ENCODE results near the gene KRTAP2-1.
"Not testable (repeated sequence)": the region's sequence is repeated elsewhere in the genome, so short reads cannot be mapped to it uniquely, and the experiment has no call there.

KRTAP2-1 gene

GRCh38 chr17:41057547-41057946 is 10.4 kb upstream of the KRTAP2-1 start:
- no peak for DNase-seq (ENCODE audit: low read depth in 2 of 2)

DNA sequence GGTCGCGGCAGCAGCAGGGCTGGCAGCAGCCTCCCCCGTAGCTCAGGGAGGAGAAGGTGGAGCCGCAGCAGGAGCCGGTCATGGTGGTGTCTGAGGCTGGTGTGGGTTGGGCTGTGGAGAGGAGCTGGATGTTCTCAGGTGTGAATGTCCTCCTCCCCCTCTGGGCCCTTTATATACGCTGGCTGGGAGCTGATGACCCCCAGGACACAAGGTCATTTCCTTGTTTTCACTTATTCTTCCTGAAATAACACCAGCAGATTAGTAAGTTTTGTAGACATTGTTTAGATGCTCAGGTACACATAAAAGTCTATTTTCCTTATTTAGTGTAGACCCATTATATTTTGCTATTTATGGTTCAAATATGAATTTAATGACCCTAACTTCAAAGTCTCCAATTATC is 8.0 kb upstream of the KRTAP2-1 start, which contains the start of gene KRTAP2-2:
KRTAP2-2 (minus strand) TSS at position 101 of the 400 bp plus-strand sequence; CDS start at position 82, 19 bp downstream.
- not testable (repeated sequence) for DNase-seq (ENCODE audit: low read depth in 2 of 2)

DNA sequence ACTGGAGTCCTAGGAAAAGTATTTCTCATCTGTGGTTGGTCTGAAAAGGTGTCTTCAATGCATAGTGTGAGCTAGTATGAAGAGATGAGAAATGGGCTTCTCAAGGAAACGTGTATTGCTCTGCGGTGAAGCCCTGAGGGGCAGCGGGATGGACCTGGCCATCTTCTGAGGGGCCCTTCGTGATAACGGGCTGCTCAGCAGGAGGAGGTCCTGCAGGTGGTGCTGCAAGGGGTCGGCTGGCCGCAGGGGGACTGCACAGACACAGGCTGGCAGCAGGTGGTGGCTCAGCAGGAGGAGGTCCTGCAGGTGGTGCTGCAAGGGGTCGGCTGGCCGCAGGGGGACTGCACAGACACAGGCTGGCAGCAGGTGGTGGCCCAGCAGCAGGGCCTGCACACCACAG is 7.4 kb upstream of the KRTAP2-1 start:
- DNase-seq (ENCODE audit: low read depth in 2 of 2), result not testable (repeated sequence)

- no peak for DNase-seq (ENCODE audit: low read depth in 2 of 2)
Measured at GRCh38 chr17:41054025-41054424, 6.9 kb upstream of the KRTAP2-1 start.

DNA sequence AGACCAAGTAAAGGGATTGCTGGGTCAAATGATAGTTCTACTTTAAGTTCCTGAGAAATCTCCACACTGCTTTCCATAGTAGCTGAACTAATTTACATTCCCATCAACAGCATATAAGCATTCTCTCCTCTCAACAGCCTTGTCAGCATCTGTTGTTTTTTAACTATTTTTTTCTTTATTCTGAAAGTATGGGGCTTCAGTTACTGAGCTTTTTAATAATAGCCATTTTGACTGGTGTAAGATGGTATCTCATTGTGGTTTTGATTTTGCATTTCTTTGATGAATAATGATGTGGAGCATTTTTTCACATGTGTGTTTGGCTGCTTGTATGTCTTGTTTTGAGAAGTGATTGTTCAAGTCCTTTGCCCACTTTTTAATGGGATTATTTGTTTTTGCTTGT is 5.5 kb upstream of the KRTAP2-1 start:
- DNase-seq (ENCODE audit: low read depth in 2 of 2), result no peak

DNA sequence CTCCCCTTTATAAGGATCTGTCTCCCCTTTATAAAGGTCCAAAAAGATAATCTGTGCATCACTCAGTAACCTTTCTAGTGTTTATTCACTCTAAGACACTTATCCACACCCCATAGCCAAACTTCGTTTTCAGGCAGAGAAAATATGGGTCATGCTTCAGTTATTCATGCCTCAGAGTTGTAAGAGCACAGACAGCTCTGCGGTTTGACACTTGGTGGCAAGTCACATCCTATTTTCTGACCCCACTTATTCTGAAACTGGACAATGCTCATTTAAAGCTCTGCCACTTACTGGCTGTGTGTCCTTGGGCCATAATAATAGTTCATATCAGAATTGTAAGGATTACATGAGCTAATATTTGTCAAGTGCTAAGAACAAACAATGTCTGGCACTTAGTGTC is 2.0 kb upstream of the KRTAP2-1 start:
- no peak for DNase-seq (ENCODE audit: low read depth in 2 of 2)

- no peak for DNase-seq (ENCODE audit: low read depth in 2 of 2)
Measured at GRCh38 chr17:41048441-41048840, 1.3 kb upstream of the KRTAP2-1 start.

- DNase-seq (ENCODE audit: low read depth in 2 of 2), result no peak
Measured at GRCh38 chr17:41042953-41043352, 4.2 kb downstream of the KRTAP2-1 start.

DNA sequence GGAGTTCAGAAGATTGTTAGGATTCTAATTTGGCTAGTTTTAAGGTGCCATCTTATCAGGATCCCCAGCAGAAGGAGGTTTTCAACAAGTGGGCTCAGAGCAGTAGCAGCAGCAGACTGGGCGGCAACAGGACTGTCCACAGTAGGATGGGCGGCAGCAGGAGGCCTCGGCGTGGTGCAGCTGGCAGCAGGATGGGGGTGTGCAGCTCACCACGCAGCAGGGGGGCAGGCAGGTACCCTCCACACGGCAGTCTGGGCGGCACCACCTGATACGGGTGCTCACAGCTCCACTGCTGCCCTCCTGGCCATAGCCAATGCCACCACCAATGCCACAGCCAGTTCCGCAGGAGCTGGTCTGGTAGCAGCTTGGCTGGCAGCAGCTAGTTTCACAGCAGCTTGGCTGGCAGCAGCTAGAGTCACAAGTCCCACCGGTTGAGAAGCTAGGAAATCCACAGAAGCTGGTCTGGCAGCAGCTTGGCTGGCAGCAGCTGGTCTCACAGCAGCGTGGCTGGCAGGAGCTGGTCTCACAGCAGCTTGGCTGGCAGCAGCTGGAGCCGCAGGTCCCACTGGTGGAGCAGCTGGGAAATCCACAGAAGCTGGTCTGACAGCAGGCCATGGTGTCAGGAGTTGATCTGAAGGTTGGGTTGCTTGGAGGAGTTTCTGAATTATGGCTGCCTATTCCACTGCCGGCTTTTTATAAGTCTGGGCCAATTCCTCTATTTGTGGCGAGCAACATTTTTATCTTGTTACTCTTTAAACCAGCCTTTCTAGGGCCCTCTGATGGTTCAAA is 6.1 kb downstream of the KRTAP2-1 start, which contains the start of gene KRTAP1-1:
KRTAP1-1 (minus strand) TSS at position 668 of the 789 bp plus-strand sequence; CDS start at position 615, 53 bp downstream.
- DNase-seq (ENCODE audit: low read depth in 2 of 2), result not testable (repeated sequence)

DNA sequence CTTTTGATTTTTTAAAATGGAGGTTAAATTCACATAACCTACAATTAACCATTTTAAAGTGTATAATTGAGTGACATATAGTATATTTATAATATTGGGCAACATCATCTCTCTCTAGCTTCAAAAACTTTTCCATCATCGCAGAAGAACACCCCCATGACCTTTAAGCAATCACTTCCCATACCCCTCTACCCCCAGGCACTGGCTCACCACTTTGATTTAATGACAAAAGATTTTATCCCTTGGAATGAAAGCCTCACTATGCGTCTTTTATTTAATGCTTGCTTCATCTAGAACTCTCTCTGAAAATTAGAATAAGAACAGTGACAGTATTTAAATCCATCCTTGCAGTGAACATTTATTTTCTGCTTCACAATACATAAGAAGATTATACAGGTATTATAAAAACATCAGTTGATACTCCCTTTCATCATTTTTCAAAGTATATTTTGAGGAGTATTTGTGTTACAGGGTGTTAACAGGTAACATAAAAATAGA is 9.2 kb downstream of the KRTAP2-1 start:
- no peak for DNase-seq (ENCODE audit: low read depth in 2 of 2)

DNA sequence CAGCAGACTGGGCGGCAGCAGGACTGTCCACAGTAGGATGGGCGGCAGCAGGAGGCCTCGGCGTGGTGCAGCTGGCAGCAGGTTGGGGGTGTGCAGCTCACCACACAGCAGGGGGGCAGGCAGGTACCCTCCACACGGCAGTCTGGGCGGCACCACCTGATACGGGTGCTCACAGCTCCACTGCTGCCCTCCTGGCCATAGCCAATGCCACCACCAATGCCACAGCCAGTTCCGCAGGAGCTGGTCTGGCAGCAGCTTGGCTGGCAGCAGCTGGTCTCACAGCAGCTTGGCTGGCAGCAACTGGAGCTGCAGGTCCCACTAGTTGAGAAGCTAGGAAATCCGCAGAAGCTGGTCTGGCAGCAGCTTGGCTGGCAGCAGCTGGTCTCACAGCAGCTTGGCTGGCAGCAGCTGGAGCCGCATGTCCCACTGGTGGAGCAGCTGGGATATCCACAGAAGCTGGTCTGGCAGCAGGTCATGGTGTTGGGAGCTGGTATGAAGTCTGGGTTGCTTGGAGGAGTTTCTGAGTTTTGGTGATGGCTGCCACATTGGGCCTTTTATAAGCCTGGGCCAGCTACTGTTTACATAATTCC is 12.7 kb downstream of the KRTAP2-1 start, which contains the start of gene KRTAP1-3:
KRTAP1-3 (minus strand) TSS at position 529 of the 590 bp plus-strand sequence; CDS start at position 476, 53 bp downstream.
- not testable (repeated sequence) for DNase-seq (ENCODE audit: low read depth in 2 of 2)

DNA sequence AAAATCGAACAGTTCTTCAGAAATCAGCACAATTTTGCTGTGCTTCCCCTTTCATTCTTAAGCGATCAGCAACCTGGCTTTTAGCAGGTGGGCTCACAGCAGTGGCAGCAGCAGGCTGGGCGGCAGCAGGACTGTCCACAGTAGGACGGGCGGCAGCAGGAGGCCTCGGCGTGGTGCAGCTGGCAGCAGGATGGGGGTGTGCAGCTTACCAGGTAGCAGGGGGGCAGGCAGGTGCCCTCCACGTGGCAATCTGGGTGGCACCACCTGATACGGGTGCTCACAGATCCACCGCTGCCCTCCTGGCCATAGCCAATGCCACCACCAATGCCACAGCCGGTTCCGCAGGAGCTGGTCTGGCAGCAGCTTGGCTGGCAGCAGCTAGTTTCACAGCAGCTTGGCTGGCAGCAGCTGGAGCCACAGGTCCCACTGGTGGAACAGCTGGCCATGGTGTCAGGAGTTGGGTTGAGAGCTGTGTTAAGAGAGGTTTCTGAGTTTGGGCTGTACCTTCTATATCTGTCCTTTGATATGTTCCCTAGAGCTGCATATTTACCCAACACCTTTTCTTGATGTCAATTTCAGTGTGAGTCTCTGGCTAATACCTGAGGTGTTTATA is 17.4 kb downstream of the KRTAP2-1 start, which contains the start of gene KRTAP1-4:
KRTAP1-4 (minus strand) TSS at position 563 of the 613 bp plus-strand sequence; CDS start at position 446, 117 bp downstream.
- DNase-seq (ENCODE audit: low read depth in 2 of 2), result no peak

DNA sequence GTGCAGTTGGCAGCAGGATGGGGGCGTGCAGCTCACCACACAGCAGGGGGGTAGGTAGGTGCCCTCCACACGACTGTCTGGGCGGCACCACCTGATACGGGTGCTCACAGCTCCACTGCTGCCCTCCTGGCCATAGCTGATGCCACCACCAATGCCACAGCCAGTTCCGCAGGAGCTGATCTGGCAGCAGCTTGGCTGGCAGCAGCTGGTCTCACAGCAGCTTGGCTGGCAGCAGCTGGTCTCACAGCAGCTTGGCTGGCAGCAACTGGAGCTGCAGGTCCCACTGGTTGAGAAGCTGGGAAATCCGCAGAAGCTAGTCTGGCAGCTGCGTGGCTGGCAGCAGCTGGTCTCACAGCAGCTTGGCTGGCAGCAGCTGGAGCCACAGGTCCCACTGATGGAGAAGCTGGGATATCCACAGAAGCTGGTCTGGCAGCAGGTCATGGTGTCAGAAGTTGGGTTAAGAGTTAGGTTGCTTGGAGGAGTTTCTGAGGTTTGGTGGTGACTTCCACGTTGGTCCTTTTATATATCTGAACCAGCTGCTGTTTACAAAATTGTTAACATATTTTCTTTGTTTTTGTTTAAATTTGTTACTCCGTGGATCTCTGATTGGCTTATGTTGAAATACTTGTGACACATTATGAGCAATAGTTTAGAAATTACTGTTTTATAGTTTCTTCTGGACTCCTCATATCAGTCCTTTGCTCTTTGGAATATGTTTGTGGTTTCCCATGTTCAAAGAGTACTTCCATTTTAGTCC is 20.2 kb downstream of the KRTAP2-1 start, which contains the start of gene KRTAP1-5:
KRTAP1-5 (minus strand) TSS at position 494 of the 757 bp plus-strand sequence; CDS start at position 441, 53 bp downstream.
- no peak for DNase-seq (ENCODE audit: low read depth in 2 of 2)

GRCh38 chr17:41024697-41025096 is 22.4 kb downstream of the KRTAP2-1 start:
- DNase-seq (ENCODE audit: low read depth in 2 of 2), result no peak

DNA sequence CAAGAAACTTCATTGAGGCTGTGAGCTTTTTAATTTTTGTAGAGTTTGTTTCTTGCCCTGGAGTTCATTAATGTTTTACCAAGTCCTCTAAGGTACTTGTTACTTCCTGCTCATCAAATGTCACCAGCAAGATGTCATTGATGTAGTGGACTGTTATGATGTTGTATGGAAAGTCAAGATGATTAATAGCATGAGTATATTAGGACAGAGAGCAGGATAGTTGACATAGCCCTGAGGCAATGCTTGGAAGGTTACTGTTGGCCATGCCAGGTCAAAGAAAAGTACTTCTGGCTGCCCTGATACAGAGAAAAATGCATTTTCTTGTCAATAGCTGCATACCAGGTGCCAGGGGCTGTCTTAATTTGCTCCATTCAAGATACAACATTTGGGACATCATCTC is 26.8 kb downstream of the KRTAP2-1 start:
- no peak for DNase-seq (ENCODE audit: low read depth in 2 of 2)

- no peak for DNase-seq (ENCODE audit: low read depth in 2 of 2)
Measured at GRCh38 chr17:41019415-41019814, 27.7 kb downstream of the KRTAP2-1 start.

- DNase-seq (ENCODE audit: low read depth in 2 of 2), result no peak
Measured at GRCh38 chr17:41018541-41018940, 28.6 kb downstream of the KRTAP2-1 start.

DNA sequence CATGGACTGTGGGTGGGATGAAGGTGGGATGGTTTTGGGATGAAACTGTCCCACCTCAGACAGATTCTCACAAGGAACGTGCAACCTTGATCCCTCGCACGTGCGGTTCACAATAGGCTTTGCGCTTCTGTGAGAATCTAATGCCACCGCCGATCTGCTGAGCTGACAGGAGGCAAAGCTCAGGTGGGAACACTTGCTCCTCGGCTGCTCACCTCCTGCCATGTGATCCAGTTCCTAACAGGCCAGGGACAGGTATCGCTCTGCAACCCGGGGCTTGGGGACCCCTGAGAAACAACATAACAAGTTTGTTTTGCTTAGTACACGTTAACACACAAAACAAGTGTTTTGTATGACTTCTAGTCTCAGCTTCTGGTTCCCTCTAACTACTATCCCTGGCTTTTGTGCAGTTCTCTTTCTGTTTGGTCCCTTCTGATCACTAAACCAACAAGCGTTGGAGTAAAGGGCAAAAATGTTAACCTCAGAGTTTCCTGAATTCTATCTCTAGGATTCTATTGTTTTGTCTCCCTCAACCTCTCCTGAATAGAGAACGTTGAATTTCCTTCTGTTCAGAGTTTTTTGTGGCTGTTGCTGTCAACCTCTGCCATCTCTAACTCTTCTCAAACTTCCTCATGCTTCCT is 30.4 kb downstream of the KRTAP2-1 start:
- DNase-seq (ENCODE audit: low read depth in 2 of 2), result no peak

- no peak for DNase-seq (ENCODE audit: low read depth in 2 of 2)
Measured at GRCh38 chr17:41015454-41015853, 31.7 kb downstream of the KRTAP2-1 start.

- DNase-seq (ENCODE audit: low read depth in 2 of 2), result no peak
Measured at GRCh38 chr17:41013606-41014005, 33.5 kb downstream of the KRTAP2-1 start.

DNA sequence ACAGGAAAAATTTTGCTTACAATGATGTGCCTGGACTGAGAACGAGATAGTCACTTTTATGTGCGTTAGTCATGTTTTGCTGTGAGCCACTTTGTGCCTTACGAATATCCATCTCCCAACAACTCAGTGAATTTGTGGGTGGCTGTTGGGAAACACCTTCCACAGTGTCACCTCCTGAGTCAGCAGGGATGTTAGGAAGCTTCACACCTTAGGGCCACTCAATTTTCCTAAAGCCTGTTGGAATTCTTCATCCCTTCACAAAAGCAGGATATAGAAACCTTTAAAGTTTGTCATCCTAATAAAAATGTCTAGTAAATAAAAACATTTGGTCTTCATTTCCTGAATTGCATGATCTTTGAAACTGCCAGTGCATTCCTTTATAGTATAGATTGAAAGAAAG is 33.9 kb downstream of the KRTAP2-1 start:
- no peak for DNase-seq (ENCODE audit: low read depth in 2 of 2)

All from stimulated activated CD8-positive, alpha-beta memory T cell treated with anti-CD3 and anti-CD28 coated beads, Interleukin-7, amount 100 ng/mL, for 4 hours (primary cell).